Subcutaneous adipose tissue (tissue), 4 donors: ENCODE results near the gene SAXO1. TPM values are rescaled to one million over a fixed set of nuclear protein-coding genes. Genes with fewer than 3 reads are reported as not detected.

Experiments used
- total RNA-seq, 4 donors: library from RNA; depleted of rRNA; stranded (reverse); fragments of >200 nt; gene quantifications; one replicate each; pipeline ENCODE4 v1.1.0, GENCODE V29; 2016
- TF ChIP-seq, protein P1 (sequence below): fragments of 450-650 bp; IDR thresholded peaks from one replicate; pipeline ENCODE4 v1.5.1; 2016; ENCODE audit warnings: low read depth, mild to moderate bottlenecking, control low read depth, antibody characterized with exemption, moderate library complexity

The SAXO1 gene
- total RNA-seq, 4 donors from 2014 or later, result under 0.01 TPM; not detected in 3

DNA sequence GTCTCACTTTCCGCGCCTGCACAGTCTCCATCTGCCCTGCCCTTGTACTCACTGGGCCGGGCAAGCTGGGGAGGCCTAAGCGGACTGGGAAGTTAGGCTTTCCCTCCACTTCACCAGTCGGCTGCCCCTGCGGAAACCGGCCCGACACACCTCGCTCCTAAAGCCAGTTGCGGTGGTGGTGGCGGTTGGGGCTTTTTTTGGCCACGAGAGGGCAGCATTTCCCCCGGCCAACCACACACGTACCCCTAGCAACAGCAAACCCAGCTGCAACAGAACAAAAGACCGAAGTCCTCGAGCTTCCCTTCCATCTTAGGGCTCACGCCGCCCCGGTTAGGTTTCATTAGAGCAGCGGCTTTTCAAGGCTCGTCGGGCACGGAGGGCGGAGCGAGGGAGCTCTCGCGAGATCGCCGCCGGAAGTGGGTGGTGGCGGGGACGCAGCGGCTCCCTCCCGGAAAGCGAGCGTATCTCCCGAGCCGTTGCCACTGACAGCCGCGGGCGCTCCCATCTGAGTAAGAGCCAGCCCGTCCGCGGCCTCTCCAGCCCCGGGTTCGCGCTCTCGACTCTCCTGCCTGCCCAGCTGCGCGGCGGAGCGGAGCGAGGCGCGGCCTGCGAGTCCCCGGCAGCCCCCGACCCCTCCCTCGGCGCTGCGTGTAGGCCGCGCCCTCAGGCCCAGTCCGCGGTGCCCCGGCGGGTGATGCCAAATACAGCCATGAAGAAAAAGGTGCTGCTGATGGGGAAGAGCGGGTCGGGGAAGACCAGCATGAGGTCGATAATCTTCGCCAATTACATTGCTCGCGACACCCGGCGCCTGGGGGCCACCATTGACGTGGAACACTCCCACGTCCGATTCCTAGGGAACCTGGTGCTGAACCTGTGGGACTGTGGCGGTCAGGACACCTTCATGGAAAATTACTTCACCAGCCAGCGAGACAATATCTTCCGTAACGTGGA, 16.2 kb upstream of the SAXO1 start, which contains the start of gene RRAGA:
TSS of gene RRAGA (plus strand) at position 462 of the 951 bp plus-strand sequence. CDS start at position 695, 233 bp downstream.
- TF ChIP-seq, protein P1, sequence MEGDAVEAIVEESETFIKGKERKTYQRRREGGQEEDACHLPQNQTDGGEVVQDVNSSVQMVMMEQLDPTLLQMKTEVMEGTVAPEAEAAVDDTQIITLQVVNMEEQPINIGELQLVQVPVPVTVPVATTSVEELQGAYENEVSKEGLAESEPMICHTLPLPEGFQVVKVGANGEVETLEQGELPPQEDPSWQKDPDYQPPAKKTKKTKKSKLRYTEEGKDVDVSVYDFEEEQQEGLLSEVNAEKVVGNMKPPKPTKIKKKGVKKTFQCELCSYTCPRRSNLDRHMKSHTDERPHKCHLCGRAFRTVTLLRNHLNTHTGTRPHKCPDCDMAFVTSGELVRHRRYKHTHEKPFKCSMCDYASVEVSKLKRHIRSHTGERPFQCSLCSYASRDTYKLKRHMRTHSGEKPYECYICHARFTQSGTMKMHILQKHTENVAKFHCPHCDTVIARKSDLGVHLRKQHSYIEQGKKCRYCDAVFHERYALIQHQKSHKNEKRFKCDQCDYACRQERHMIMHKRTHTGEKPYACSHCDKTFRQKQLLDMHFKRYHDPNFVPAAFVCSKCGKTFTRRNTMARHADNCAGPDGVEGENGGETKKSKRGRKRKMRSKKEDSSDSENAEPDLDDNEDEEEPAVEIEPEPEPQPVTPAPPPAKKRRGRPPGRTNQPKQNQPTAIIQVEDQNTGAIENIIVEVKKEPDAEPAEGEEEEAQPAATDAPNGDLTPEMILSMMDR, result no peak

DNA sequence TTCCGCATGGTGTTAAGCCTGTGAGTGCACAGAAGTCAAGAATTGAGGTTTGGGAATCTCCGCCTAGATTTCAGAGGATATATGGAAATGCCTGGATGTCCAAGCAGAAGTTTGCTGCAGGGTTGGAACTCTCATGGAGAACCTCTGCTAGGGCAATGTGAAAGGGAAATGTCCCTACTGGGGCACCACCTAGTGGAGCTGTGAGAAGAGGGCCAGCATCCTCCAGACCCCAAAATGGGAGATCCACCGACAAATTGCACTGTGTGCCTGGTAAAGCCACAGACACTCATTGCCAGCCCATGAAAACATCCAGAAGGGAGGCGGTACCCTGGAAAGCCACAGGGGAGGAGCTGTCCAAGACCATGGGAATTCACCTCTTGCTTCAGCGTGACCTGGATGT, 3.6 kb upstream of the SAXO1 start:
- TF ChIP-seq, protein P1, result no peak

DNA sequence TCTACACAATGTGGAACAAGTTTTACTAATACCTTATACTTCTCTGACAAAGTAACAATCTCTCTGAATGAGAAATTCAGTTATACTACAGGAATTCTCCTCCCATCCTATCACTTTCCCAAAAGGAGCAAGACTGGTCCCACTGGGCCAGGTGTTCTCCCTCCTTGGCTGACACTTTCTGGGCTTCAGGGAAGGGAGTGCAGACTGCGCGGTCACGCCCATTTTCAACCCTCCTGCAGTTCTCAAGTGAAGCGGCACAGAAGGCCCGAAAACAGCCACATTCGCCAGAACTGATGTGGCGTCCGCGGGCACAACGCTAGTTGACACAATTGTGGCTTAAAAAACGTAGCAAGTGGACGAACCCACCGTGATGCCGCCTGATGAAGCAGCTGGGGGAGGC, 603 bp downstream of the SAXO1 start:
- TF ChIP-seq, protein P1, result no peak

DNA sequence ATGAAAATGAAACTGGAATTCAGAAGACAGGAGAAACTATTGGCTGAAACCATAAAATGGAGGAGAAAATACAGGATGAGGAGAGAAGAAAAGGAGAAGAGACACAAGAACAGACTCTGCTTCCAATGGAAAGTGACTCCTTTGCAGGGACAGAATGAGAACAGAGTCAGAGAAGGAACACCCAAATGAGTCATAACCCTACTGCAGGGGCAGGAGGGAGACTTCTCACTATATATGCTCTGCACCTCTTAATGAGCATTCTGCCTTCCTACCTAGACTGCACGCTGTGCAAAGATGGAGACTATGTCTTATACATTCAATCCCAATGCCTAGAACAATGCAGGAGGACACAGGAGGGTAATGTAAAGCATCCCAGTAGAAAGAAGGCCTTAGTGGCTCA, 2.1 kb downstream of the SAXO1 start:
- TF ChIP-seq, protein P1, result no peak

DNA sequence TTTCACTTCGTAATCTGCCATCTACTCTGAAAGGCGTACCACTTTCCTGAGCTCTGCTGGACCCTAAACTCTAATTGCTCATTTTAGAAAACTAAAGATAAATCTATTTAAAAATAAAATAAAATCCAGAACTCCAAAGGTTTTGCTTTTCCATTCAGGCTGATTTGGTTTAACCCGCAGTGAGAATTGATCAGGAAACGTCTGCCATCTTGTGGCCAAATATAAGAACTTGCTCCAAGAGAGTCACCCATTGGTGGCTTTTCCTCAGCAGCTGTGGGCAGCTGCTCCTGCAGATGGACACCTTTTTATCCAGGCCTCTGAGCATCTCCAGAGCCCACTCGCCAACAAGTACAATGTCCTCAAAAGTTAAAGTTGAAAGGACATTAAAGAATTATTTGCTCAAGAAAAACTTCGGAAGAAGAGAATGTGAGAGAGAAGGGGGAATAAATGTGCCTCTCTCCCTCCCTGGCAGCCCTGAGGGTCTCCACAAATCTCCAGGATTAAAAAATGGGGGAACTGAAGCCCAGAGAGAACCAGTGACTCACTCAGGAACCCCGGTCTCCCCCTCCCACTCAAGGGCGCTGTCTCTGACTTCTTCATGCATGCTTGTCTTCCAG, 4.1 kb downstream of the SAXO1 start:
- TF ChIP-seq, protein P1, result no peak

DNA sequence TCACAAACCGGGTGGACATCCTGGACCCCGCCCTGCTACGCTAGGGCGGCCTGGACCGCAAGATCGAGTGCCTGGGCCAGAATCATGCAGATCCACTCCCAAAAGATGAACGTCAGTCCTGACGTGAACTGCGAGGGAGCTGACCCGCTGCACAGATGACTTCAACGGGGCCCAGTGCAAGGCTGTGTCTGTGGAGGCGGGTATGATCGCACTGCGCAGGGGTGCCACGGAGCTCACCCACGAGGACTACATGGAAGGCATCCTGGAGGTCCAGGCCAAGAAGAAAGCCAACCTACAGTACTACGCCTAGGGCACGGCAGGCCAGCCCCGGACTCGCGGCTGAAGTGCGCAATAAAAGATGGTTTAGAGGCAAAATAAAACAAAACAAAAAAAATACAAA, 5.2 kb downstream of the SAXO1 start:
- TF ChIP-seq, protein P1, result no peak

DNA sequence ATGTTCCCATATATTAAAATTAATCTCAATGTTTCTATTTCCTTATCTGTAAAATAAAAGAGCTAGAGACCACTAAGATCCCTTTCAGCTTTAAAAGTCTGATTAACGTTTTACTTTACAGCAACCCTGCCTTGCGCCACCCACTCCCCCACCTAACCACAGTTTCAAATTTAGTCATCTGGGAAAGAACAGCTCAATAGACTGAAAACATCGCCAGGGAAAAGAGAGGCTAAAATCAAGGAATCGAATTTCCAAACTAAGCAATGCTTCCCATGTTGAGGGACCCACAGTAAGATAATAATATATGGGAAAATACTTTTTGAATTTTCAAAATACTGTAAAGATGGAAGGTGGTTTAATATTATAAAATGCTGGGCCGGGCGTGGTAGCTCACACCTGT, 6.6 kb downstream of the SAXO1 start:
- TF ChIP-seq, protein P1, result no peak
